H7 (cell line): ENCODE results near the gene GGA1. TPM values are rescaled to one million over a fixed set of nuclear protein-coding genes. Genes with fewer than 3 reads are reported as not detected.
"Not testable (repeated sequence)": the region's sequence is repeated elsewhere in the genome, so short reads cannot be mapped to it uniquely, and the experiment has no call there.

Experiments used
- DNase-seq: peaks from one replicate; pipeline ENCODE4 v3.0.0; 2012
- H3K27me3 ChIP-seq: 2 replicates; pipeline ENCODE4 v1.6.0; 2011; ENCODE audit warnings: mild to moderate bottlenecking, low read length; ENCODE audit not compliant: control insufficient read depth, insufficient read depth
- H3K36me3 ChIP-seq: replicated peaks from 2 replicates; pipeline ENCODE4 v1.5.1; 2011; ENCODE audit warnings: low read length; ENCODE audit not compliant: control insufficient read depth, insufficient read depth
- H3K4me3 ChIP-seq: 2 replicates; pipeline ENCODE4 v1.5.1; 2011; ENCODE audit warnings: low read depth, mild to moderate bottlenecking, control low read depth, low read length, moderate library complexity; ENCODE audit not compliant: insufficient read depth
- total RNA-seq: library from RNA; depleted of rRNA; stranded (reverse); fragments of >200 nt; shearing (Covaris generic); gene quantifications from 2 replicates; pipeline ENCODE4 v1.2.3, GENCODE V29; 2014

Gene GGA1
- total RNA-seq, 1 experiment from 2014 or later = 67.9 TPM

- no peaks in the 10 kb centered on the region for H3K36me3 ChIP-seq
- no peaks in the 10 kb centered on the region for H3K27me3 ChIP-seq
- no peak for DNase-seq
- no peak overlapping the region for H3K4me3 ChIP-seq
Measured at GRCh38 chr22:37589636-37590035, 19.0 kb upstream of the GGA1 start.

GRCh38 chr22:37591081-37591480 lies 17.6 kb upstream of the GGA1 start:
- not testable (repeated sequence) for H3K36me3 ChIP-seq, DNase-seq, H3K4me3 ChIP-seq, H3K27me3 ChIP-seq

GRCh38 chr22:37591823-37592404 lies 16.7 kb upstream of the GGA1 start:
- H3K36me3 ChIP-seq = no peaks in the 10 kb centered on the region
- no peaks in the 10 kb centered on the region for H3K27me3 ChIP-seq
- DNase-seq = no peak
- no peak overlapping the region for H3K4me3 ChIP-seq

GRCh38 chr22:37594237-37594636 lies 14.4 kb upstream of the GGA1 start:
- no peak for DNase-seq
- Histone ChIP-seq H3K4me3 (no peak overlapping the region), H3K36me3 (no peaks in the 10 kb centered on the region), H3K27me3 (no peaks in the 10 kb centered on the region)

- H3K36me3 ChIP-seq = no peaks in the 10 kb centered on the region
- no peak for DNase-seq
- no peaks in the 10 kb centered on the region for H3K27me3 ChIP-seq
- H3K4me3 ChIP-seq = no peak overlapping the region
Measured at GRCh38 chr22:37599153-37599552, 9.5 kb upstream of the GGA1 start.

GRCh38 chr22:37601203-37601539 lies 7.5 kb upstream of the GGA1 start:
- Histone ChIP-seq H3K4me3 (no peak overlapping the region), H3K36me3 (no peaks in the 10 kb centered on the region), H3K27me3 (no peaks in the 10 kb centered on the region)
- DNase-seq = peak; percentile 55

GRCh38 chr22:37601540-37602442 lies 6.8 kb upstream of the GGA1 start:
- H3K4me3 ChIP-seq = peak overlapping the region; percentile 4; the same call in 1 of the 2 replicates
- H3K27me3 ChIP-seq = no peaks in the 10 kb centered on the region
- DNase-seq = peak; percentile 93
- no peaks in the 10 kb centered on the region for H3K36me3 ChIP-seq

- not testable (repeated sequence) for H3K27me3 ChIP-seq, DNase-seq, H3K36me3 ChIP-seq, H3K4me3 ChIP-seq
Measured at GRCh38 chr22:37602546-37603277, 5.9 kb upstream of the GGA1 start.

- Histone ChIP-seq H3K4me3 (no peak overlapping the region), H3K36me3 (no peaks in the 10 kb centered on the region), H3K27me3 (no peaks in the 10 kb centered on the region)
- DNase-seq = no peak
Measured at GRCh38 chr22:37604074-37604473, 4.6 kb upstream of the GGA1 start.

GRCh38 chr22:37604875-37605274 lies 3.8 kb upstream of the GGA1 start:
- H3K36me3 ChIP-seq = no peaks in the 10 kb centered on the region
- no peak overlapping the region for H3K4me3 ChIP-seq
- DNase-seq = no peak
- H3K27me3 ChIP-seq = no peaks in the 10 kb centered on the region

- H3K27me3 ChIP-seq = no peaks in the 10 kb centered on the region
- H3K4me3 ChIP-seq = peak overlapping the region; percentile 90
- DNase-seq = peak; percentile 97
Measured at GRCh38 chr22:37607010-37607934, 1.4 kb upstream of the GGA1 start.

GRCh38 chr22:37607935-37608476 lies 628 bp upstream of the GGA1 start:
- Histone ChIP-seq H3K4me3 (peak overlapping the region; percentile 90), H3K36me3 (no peaks in the 10 kb centered on the region), H3K27me3 (no peaks in the 10 kb centered on the region)
- DNase-seq = peak; percentile 37

More at GRCh38 chr22:37607010-37607934, 1.4 kb upstream of the GGA1 start:
- no peaks in the 10 kb centered on the region for H3K36me3 ChIP-seq

- peak overlapping the region; percentile 90 for H3K4me3 ChIP-seq
- peaks cover 4% of the 10 kb centered on the region for H3K36me3 ChIP-seq
- no peaks in the 10 kb centered on the region for H3K27me3 ChIP-seq
- peak; percentile 68 for DNase-seq
Measured at GRCh38 chr22:37609240-37610152, 862 bp downstream of the GGA1 start.
